ENCODE measurements around the gene ZFP62.

DNA sequence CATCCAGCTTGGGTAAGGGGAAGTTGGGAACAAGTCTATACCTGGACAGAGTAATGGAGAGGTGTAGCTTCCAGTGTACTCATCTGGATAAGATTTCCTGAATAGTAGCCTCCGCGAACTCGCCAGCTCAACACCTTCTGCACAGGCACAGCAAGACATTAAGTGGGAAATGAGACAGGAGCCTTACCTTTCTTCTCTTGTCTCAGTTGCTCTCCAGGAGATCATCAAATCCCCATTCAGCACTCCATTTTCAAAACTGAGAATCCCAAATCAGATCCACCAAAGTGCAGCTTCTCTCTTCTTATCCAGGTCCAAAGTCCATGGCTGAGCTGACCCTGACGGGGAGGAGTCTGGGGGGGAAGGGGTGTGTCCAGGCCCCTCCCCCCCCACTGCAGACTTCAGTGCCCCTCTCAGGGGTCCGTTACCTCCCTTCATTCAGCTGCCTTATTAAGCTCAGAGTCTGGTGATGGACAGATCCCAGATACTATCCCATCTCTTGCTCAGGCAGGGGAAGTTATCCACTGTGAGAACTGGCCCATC is 52.5 kb downstream of the ZFP62 start:
- no peak for TF ChIP-seq GATA2 (IDR thresholded peaks at IDR 0.05; ENCODE audit: low read depth, low read length)
- no peak for TF ChIP-seq GATA3 (IDR thresholded peaks at IDR 0.05; ENCODE audit: low read depth, low read length)
